ENCODE results near the gene RBM4B.

- TF ChIP-seq, protein P1, sequence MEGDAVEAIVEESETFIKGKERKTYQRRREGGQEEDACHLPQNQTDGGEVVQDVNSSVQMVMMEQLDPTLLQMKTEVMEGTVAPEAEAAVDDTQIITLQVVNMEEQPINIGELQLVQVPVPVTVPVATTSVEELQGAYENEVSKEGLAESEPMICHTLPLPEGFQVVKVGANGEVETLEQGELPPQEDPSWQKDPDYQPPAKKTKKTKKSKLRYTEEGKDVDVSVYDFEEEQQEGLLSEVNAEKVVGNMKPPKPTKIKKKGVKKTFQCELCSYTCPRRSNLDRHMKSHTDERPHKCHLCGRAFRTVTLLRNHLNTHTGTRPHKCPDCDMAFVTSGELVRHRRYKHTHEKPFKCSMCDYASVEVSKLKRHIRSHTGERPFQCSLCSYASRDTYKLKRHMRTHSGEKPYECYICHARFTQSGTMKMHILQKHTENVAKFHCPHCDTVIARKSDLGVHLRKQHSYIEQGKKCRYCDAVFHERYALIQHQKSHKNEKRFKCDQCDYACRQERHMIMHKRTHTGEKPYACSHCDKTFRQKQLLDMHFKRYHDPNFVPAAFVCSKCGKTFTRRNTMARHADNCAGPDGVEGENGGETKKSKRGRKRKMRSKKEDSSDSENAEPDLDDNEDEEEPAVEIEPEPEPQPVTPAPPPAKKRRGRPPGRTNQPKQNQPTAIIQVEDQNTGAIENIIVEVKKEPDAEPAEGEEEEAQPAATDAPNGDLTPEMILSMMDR (IDR thresholded peaks at IDR 0.05; ENCODE audit: low read depth, low read length, missing input control) = no peak
- TF ChIP-seq TAF1 (conservative IDR thresholded peaks at IDR 0.05) = no peak
- TF ChIP-seq, protein P2, sequence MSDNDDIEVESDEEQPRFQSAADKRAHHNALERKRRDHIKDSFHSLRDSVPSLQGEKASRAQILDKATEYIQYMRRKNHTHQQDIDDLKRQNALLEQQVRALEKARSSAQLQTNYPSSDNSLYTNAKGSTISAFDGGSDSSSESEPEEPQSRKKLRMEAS (IDR thresholded peaks at IDR 0.05) = no peak
Measured at GRCh38 chr11:66663741-66664296, 13.9 kb downstream of the RBM4B start.

Measured in liver (tissue), 3 donors.